Activated naive CD8-positive, alpha-beta T cell (primary cell): Measurements from ENCODE around the gene NUP98.

Source experiments
- H3K27ac Mint-ChIP-seq: one replicate; pipeline ENCODE4 v1.8.0; 2021; ENCODE audit warnings: mixed read lengths
- H3K27me3 Mint-ChIP-seq: one replicate; pipeline ENCODE4 v1.8.0; 2021; ENCODE audit warnings: mixed read lengths
- H3K36me3 Mint-ChIP-seq: one replicate; pipeline ENCODE4 v1.8.0; 2021; ENCODE audit warnings: mixed read lengths
- H3K4me1 Mint-ChIP-seq: one replicate; pipeline ENCODE4 v1.8.0; 2021; ENCODE audit warnings: low read depth, mixed read lengths
- H3K4me3 Mint-ChIP-seq: one replicate; pipeline ENCODE4 v1.8.0; 2021; ENCODE audit warnings: mild to moderate bottlenecking, mixed read lengths
- H3K9me3 Mint-ChIP-seq: one replicate; pipeline ENCODE4 v1.8.0; 2021; ENCODE audit warnings: low read depth, mixed read lengths

The NUP98 gene

DNA sequence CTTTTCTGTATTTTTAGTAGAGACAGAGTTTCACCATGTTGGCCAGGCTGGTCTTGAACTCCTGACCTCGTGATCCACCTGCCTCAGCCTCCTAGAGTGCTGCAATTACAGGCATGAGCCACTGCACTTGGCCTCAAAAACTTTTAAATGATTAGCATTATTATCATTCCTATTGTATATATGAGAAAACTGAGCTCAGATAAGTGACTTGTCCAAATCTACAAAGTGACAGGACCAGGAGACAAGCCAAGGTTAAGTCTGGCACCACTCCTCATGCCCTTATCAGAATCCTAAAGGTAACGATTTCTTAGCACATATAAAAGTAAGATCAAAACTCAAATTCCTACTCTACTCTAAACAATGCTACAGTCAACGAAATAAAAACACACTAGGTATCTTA lies 94.0 kb downstream of the NUP98 start:
- H3K27ac Mint-ChIP-seq: no peak overlapping the region
- H3K36me3 Mint-ChIP-seq: peaks cover 8% of the 10 kb centered on the region
- no peaks in the 10 kb centered on the region for H3K27me3 Mint-ChIP-seq
- no peaks in the 10 kb centered on the region for H3K9me3 Mint-ChIP-seq
- H3K4me1 Mint-ChIP-seq: peaks cover 2% of the 10 kb centered on the region
- no peak overlapping the region for H3K4me3 Mint-ChIP-seq

DNA sequence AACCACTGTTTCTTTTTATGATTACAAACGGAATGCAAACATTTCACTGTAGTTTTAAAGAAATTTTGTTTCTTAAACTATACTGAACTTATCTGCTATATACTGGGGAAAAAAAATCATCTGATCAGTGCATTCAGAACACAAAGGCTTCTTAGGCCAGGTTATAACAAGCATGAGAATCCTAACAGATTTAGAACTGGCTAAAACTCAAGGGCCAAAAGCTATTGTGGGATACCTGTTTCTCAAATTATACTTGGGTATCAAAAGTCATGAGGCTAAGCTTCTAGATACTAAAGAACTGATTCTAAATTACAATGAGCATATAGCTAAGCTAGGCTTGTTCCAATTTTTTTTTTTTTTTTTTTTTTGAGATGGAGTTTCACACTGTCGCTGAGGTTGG lies 96.4 kb downstream of the NUP98 start:
- H3K36me3 Mint-ChIP-seq: peaks cover 8% of the 10 kb centered on the region
- no peaks in the 10 kb centered on the region for H3K9me3 Mint-ChIP-seq
- H3K27ac Mint-ChIP-seq: peak overlapping the region; percentile 46
- H3K4me1 Mint-ChIP-seq: peaks cover 2% of the 10 kb centered on the region
- no peaks in the 10 kb centered on the region for H3K27me3 Mint-ChIP-seq
- no peak overlapping the region for H3K4me3 Mint-ChIP-seq

DNA sequence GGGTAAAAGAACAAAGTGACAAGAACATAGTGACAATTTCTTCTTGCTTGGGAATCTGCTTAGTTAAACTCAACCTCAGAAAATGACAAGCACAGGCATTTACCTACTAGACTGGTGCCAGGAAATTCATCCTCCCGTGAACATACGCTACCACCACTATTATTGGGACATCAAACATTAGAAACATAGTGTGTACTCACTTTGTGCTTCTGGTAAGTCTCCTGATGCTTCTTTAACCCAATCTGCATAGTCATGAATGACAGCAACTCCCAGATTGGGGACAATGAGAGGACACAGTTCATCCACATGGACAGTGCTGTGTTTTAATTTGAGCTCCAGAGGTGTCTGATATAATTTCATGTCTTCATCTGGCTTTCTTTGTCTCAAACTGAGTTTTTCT lies 96.9 kb downstream of the NUP98 start:
- peaks cover 11% of the 10 kb centered on the region for H3K36me3 Mint-ChIP-seq
- no peak overlapping the region for H3K4me3 Mint-ChIP-seq
- H3K27me3 Mint-ChIP-seq: no peaks in the 10 kb centered on the region
- H3K9me3 Mint-ChIP-seq: no peaks in the 10 kb centered on the region
- peaks cover 2% of the 10 kb centered on the region for H3K4me1 Mint-ChIP-seq
- peak overlapping the region; percentile 46 for H3K27ac Mint-ChIP-seq

DNA sequence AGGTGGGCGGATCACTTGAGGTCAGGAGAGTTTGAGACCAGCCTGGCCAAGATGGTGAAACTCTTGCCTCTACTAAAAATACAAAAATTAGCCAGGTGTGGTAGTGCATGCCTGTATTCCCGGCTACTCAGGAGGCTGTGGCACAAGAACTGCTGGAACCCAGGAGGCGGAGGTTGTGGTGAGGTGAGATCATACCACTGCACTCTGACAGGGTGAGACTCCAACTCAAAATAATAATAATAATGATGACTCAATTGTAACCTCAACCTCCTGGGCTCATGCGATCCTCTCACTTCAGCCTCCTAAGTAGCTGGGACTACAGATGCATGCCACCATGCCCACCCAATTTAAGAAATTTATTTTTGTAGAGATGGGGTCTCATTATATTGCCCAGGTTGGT lies 110.6 kb downstream of the NUP98 start:
- Mint-ChIP-seq H3K4me3 (no peak overlapping the region), H3K27me3 (no peaks in the 10 kb centered on the region), H3K4me1 (no peaks in the 10 kb centered on the region), H3K27ac (no peak overlapping the region), H3K36me3 (peaks cover 6% of the 10 kb centered on the region), H3K9me3 (no peaks in the 10 kb centered on the region)

DNA sequence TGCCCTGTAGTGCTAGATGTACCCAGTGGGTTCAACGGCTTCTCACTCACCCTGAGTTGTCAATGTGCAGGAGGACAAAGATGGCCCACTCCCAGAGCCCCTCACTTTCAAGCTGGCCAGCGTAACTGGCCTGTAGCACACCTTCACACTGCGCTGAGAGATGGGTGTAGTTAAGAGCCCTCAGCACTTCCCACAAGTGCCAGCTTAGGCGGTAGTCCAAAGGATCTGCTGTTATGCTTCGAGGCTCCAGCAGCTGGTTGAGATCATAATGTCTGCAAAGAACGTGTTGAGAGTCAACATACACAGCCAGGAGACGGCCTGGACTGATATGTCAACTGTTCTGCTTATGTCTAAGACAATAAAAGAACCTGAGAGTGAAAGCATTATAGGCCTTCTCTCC lies 111.4 kb downstream of the NUP98 start:
- Mint-ChIP-seq H3K9me3 (no peaks in the 10 kb centered on the region), H3K4me3 (no peak overlapping the region), H3K36me3 (peaks cover 6% of the 10 kb centered on the region), H3K27me3 (no peaks in the 10 kb centered on the region), H3K4me1 (no peaks in the 10 kb centered on the region), H3K27ac (no peak overlapping the region)

DNA sequence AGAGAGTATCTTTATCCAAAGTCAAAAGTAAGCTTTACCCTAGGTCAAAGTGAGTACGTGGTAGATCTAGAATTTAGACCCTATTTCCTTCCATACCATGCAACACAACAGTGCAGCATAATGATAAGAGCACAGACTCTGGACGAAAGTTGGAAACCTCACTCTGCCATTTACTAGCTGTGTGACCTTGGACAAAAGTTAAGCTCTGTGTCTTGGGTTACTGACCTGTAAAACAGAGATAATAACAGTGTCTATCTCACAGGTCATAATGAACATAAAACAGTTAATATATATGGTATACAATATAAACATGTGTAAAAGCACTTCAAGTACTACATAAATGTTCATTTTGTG lies 112.6 kb downstream of the NUP98 start:
- Mint-ChIP-seq H3K4me1 (no peaks in the 10 kb centered on the region), H3K27me3 (no peaks in the 10 kb centered on the region), H3K36me3 (peaks cover 4% of the 10 kb centered on the region), H3K27ac (no peak overlapping the region), H3K4me3 (no peak overlapping the region), H3K9me3 (no peaks in the 10 kb centered on the region)

DNA sequence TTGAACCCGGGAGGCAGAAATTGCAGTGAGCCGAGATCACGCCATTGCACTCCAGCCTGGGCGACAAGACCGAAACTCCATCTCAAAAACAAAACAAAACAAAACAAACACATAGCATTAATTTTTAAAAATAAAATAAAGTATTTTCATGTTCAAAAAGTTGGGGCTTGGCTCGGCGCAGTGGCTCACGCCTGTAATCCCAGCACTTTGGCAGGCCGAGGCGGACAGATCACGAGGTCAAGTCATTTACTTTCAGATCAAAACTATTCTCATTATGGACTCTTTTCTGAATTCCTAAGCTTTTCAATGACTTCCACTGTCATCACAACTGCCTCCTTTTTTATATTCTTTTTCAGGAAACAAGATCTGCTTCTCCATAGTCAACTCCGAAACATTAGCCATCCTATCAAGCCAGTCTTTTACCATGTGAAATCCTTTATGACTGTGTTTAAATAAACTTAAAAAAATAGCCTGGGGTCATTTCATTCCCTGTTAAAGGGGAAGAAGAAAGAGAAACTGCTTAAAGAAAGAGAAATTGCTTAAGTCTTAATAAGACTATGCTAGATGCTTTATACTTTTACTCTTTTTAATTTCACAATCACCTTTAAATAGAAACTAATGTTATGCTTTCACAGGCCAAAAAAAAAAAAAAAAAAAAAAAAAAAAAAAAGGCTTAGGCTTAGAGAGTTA lies 113.1 kb downstream of the NUP98 start:
- no peaks in the 10 kb centered on the region for H3K9me3 Mint-ChIP-seq
- no peak overlapping the region for H3K4me3 Mint-ChIP-seq
- H3K27me3 Mint-ChIP-seq: no peaks in the 10 kb centered on the region
- H3K36me3 Mint-ChIP-seq: peaks cover 4% of the 10 kb centered on the region
- no peak overlapping the region for H3K27ac Mint-ChIP-seq
- H3K4me1 Mint-ChIP-seq: no peaks in the 10 kb centered on the region

DNA sequence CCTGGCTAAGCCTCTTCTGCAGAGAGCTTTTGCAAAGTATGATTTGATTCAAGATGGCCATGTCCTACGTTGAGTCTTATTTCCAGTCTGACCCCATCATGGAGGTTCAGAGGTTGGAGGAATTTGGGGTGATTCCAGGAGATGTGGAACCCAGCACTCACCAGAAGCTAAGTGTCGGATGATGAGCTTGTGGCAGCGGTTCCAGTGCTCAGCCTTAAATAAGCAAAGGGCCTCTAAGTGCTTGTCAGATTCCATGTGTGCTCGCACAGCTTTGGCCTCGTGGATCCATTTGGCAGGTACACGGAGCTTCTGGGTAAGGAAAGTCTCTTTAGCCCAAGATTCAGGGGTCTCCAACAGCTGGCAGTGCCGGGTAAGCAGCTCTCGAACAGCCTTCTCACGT lies 114.3 kb downstream of the NUP98 start:
- H3K4me1 Mint-ChIP-seq: no peaks in the 10 kb centered on the region
- no peak overlapping the region for H3K27ac Mint-ChIP-seq
- H3K36me3 Mint-ChIP-seq: peaks cover 7% of the 10 kb centered on the region
- no peaks in the 10 kb centered on the region for H3K9me3 Mint-ChIP-seq
- H3K4me3 Mint-ChIP-seq: no peak overlapping the region
- H3K27me3 Mint-ChIP-seq: no peaks in the 10 kb centered on the region

DNA sequence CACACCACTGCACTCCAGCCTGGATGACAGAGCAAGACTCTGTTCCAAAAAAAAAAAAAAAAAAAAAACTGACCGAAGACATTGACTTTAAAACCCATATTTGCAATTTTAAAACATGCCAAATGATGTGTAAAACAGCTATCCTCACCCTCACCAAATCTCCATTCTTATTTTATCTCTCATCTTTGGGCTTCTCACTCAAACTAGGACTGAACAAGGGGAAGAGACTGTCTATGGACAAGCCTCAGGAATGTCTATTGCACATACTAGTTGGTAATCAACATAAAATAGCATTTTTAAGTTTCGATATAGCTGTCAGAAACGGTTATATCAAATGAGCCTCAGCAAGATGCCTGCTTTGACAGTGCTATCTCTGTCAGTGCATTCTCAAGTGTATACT lies 118.3 kb downstream of the NUP98 start:
- Mint-ChIP-seq H3K36me3 (peaks cover 11% of the 10 kb centered on the region), H3K4me1 (peaks cover 2% of the 10 kb centered on the region), H3K27me3 (no peaks in the 10 kb centered on the region), H3K9me3 (no peaks in the 10 kb centered on the region), H3K27ac (no peak overlapping the region), H3K4me3 (no peak overlapping the region)

DNA sequence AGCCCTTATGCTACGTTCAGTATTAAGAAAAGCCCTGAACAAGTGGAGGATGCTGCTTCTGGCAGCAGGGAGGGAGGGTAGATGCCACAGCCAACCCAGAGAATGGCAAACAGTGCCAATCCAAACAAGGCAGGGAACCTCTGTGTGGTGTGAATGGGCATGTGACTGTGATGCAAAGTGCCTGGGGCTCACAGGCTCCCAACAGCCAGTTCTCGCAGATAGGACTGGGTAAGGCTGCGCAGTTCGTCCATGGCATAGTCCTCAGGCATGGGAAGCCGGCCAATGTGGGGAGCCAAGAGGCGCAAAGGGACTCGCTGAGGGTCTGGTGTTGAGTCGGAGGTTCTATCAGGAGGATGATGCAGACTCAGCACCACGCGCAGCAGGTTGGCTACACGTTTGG lies 121.4 kb downstream of the NUP98 start:
- Mint-ChIP-seq H3K4me1 (peaks cover 2% of the 10 kb centered on the region), H3K9me3 (no peaks in the 10 kb centered on the region), H3K27me3 (no peaks in the 10 kb centered on the region), H3K4me3 (no peak overlapping the region), H3K27ac (no peak overlapping the region), H3K36me3 (peaks cover 10% of the 10 kb centered on the region)

DNA sequence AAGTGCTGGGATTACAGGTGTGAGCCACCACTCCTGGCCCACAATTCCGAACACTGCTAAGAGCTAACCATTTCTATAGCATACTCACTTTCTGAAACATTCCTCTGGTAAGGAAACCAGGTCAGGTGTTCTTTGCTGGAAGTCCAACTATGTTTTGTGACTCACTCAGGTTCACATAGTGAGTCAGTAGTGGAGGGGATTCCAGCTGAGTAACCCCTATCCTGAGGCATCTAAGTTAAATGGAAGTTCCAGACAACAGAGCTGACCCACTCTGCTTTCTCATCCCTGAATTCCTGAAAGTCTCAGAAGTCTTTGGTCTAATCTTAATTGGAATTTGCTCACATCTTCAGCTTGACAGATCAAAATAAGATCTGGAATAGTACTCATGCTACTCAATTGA lies 123.2 kb downstream of the NUP98 start:
- Mint-ChIP-seq H3K36me3 (peaks cover 12% of the 10 kb centered on the region), H3K9me3 (no peaks in the 10 kb centered on the region), H3K27ac (no peak overlapping the region), H3K4me3 (no peak overlapping the region), H3K4me1 (peaks cover 2% of the 10 kb centered on the region), H3K27me3 (no peaks in the 10 kb centered on the region)

DNA sequence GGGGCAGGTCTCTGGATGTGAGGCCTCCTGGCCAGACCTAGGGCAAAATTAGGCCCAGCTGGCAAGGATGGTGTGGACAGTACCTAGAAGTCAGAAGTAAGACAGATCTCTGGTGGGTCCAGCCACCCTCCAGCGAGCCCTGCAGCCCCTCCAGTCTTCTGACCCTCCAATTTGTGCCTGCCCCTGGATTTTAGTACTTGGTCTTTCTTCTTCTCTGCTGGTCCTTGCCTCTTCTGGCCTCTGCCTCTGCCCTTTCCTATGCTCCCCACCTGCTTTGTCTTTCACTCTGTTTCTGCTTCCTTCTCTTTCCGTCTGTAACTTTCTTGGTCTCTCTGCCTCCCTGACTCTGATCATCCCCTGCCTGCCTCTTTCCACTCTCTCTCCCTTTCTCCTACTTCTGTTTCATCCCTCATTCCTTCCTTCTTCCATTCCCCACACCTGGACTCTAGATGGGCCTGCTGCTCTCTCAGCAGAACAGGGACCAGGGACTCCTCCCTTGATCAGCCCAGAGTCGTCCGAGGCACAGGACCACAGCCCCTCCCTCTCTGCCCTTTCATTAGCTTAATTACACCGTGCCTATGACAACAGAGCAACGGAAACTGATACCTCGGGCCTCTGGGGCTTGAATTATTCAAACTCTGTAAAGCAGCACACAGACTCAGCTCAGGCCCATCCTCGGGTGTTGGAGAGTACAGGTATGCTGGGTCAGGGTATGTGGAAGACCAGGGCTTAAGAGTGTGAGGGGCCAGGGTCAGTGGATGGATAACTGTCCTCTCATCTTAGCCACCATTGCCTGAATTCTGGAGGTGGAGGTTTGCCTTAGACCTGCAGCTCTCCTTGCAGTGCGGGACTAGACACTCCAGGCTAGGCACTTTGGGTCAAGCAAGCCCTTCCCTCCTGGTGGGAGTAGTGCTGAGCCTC lies 125.8 kb downstream of the NUP98 start, which contains the start of gene CHRNA10:
TSS of gene CHRNA10 (minus strand) at position 51 of the 921 bp plus-strand sequence. CDS start 72 bp downstream, outside the sequence.
- peaks cover 2% of the 10 kb centered on the region for H3K4me1 Mint-ChIP-seq
- peak within 1 kb of the TSS; percentile 67 for H3K27ac Mint-ChIP-seq
- no peaks in the 10 kb centered on the region for H3K27me3 Mint-ChIP-seq
- H3K4me3 Mint-ChIP-seq: no peak within 1 kb of the TSS
- peaks cover 12% of the 10 kb centered on the region for H3K36me3 Mint-ChIP-seq
- no peaks in the 10 kb centered on the region for H3K9me3 Mint-ChIP-seq

DNA sequence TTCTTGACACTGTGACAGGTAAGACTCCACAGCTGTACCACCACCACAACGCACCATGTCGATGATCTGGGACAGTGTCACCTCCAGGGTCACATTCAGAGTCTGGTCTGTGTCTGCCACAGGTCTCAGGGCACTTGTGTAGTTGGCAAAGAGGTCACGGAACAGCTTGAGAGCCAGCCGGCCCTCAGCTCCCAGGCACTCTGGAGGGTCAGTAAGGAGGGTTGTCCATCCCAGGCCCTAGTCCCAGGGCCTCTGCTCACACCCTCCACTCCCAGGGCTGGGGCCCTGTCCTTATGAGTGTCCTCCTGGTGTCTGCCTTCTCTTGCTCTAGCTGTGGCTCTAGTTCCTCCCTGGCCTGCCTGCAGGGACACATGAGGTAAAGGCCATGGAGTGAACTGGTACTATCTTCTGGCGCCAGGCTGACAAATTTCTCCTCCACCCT lies 127.6 kb downstream of the NUP98 start:
- Mint-ChIP-seq H3K9me3 (no peaks in the 10 kb centered on the region), H3K4me1 (peaks cover 2% of the 10 kb centered on the region), H3K27me3 (no peaks in the 10 kb centered on the region), H3K27ac (no peak overlapping the region), H3K4me3 (no peak overlapping the region), H3K36me3 (peaks cover 10% of the 10 kb centered on the region)

DNA sequence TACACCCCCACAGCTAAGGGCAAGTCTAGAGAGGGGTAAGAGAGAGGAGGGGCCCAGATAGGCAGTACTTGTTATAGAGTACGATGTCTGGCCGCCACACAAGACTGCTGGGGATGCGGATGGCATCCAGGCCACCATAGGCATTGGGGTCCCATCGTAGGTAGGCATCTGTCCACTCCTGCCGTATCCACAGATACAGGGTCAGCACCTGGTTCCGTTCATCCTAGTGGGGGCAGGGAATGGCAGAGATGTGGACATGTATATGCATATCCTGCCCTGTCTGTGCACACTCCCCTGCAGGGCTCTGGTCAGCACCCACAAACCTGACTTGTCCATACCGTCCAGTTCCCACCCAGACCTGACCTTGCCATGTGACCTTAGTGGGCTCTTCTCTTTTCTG lies 128.2 kb downstream of the NUP98 start:
- no peak overlapping the region for H3K4me3 Mint-ChIP-seq
- peaks cover 13% of the 10 kb centered on the region for H3K36me3 Mint-ChIP-seq
- H3K9me3 Mint-ChIP-seq: no peaks in the 10 kb centered on the region
- H3K4me1 Mint-ChIP-seq: no peaks in the 10 kb centered on the region
- no peaks in the 10 kb centered on the region for H3K27me3 Mint-ChIP-seq
- H3K27ac Mint-ChIP-seq: no peak overlapping the region

DNA sequence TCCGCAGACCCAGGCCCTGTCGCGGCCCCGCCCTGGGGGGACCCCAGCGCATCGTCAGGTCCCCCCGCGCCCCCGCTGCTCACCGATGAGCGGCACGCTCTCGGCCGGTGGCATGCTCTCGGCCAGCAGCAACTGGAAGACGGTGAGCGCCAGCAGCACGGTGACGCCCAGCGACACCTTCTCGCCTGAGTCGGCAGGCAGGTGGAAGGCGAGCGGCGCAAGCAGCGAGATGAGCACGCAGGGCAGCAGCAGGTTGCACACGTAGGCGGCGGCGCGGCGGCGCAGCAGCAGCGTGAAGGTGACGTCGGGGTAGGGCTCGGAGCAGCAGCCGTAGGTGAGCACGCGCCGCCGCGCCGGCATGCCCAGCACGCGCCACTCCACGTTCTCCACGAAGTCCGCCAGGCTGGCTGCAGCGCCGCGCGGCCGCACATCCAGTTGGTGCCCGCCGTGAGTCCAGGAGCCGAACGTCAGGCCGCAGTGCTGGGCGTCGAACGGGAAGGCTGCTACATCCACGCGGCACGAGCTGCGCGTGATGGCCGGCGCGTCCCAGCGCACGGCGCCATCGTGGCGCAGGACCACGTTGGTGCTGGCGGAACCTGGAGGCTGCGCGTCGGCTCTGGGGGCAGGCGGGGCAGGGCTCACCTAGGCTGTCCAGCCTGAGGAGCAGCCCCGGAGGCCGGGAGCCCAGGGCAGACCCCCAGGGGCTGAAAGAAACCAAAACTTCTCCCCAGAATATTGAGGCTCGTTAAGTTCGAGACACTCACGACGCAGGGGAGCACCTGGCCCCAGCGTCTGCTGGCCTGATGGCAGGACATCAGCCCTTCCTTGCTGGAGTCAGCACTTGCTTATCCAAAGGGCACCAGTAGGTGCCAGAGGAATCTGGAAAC lies 130.0 kb downstream of the NUP98 start:
- no peak overlapping the region for H3K27ac Mint-ChIP-seq
- no peak overlapping the region for H3K4me3 Mint-ChIP-seq
- H3K27me3 Mint-ChIP-seq: no peaks in the 10 kb centered on the region
- peaks cover 13% of the 10 kb centered on the region for H3K36me3 Mint-ChIP-seq
- no peaks in the 10 kb centered on the region for H3K4me1 Mint-ChIP-seq
- H3K9me3 Mint-ChIP-seq: no peaks in the 10 kb centered on the region
